ENCODE data around the gene SFT2D3.

The SFT2D3 gene

DNA sequence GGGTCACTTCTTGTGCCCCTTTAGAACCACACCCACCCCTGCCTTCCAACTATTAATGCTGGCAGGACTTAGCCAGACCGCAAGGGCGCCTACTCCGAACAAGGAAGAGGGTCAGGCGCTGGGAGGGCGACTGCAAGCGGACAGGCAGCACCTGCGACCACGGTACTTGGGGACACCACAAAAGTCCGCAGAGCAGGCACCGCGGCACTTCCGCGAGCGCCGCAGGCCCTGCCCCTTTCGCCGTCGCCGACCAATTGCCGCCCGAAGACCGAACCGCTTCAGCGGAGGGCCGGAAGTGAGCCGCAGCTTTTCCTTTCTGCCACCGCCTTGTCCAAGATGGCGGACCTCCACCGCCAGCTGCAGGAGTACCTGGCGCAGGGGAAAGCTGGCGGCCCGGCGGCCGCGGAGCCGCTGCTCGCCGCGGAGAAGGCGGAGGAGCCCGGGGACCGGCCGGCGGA lies at the start of gene SFT2D3:
Gene SFT2D3, plus strand, starts transcription at position 305 of the 458 bp plus-strand sequence. Its CDS starts 32 bp downstream, at position 337.
- FAIRE-seq = no peak

DNA sequence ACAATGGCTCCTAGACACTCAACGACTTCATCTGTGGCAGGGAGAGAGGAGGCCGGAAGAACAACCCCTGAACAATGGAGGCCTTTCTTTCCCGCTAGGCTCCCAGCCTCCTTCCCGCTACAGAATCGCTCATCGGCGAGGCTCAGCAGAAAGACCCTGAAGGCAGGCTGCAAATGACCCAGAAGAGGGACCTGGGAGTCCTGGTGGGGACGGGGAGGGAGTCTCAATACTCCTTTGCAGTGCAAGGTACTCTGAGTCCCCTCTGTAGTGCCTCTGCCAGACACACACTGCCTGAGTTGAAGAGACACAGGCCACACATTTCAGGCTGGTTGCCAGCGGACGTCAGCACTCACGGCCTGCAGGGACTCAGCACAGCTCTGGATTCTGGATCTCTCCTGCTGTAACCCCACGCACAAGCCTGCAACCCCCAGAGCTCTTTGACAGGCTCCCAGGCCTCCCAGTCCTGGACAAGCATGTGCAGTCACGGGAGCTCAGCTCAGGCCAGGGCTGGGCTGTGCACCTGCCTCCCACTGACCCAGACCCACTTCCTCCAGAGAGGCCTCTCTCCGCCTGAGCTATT lies 49.2 kb upstream of the SFT2D3 start:
- no peak for FAIRE-seq

- FAIRE-seq = no peak
Observed at GRCh38 chr2:127652786-127653357, 48.4 kb upstream of the SFT2D3 start.

DNA sequence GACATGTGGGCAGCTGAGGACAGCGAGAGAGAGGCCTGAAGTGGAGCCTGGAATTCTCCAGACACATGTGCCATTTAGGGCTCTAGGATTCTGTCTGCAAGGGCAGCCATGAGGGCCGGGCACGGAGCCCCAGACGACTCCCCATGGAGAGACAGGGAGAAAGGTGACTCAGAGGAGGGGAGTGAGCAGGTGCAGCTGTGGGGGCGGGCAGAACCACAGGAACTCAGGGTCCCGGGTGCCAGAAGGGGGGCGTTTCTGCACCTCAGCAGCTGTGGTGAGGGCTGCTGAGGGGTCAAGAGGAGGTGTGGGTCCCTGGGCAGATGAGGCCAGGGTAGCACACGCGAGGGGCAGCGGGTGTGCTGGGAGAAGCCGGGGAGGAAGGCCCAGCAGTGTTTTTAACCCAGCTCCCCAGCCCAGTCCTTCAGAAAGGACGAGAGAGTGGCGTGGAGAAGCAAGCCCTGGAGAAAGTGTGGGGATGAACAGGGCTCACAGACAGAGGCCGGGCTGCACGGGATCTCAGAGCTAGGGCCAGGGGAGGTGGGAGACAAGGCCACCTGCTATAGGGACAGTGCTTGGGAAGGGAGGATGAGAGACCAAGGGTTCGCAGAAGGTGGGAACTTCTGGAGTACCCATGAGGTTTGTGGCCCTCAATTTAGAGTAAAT lies 47.7 kb upstream of the SFT2D3 start:
- FAIRE-seq = no peak

- FAIRE-seq = no peak
Observed at GRCh38 chr2:127654084-127654837, 47.0 kb upstream of the SFT2D3 start.

- FAIRE-seq = no peak
Observed at GRCh38 chr2:127654838-127655175, 46.5 kb upstream of the SFT2D3 start.

DNA sequence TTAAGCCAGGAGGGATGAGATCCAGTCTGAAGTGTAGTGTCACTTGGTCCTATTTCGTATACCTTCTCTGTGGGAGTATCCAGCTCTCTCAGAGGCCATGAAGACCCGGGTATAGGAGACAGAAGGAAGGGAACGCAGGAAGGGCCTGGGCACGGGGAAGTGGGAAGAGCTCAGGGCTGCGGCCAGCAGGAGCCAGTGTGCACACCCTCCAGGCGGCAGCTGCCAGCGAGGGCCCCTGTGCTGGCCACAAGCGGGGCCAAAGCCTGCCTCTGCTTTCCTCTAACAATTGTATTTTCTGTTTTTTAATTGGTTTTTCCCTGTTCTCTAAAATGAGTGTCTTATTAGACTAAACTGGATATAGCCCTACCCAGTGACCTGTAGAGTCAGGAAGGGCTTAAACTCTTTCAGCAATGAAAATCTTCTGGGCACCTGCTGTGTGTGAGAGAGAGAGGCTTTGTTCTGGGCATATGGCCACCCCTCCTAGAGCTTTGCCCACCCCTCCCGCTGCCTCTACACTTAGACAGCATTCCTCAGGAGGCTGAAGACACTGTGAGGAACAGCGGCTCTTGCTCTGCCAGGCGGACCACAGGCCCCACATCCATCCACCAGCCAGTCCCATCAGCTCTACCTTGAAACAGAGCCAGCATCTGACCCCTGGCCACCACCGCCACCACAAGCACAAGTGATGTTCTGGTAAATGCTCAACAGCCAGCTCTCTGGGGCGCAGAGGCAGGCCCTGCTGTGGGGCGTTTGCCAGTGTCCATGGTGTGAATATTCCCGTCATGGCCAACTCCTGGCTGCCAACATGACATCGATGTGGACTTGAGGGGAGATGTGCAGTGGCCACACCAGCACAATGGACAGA lies 45.9 kb upstream of the SFT2D3 start:
- no peak for FAIRE-seq

- FAIRE-seq = no peak
Observed at GRCh38 chr2:127656569-127657231, 44.6 kb upstream of the SFT2D3 start.

GRCh38 chr2:127657232-127657595 lies 44.1 kb upstream of the SFT2D3 start:
- no peak for FAIRE-seq

DNA sequence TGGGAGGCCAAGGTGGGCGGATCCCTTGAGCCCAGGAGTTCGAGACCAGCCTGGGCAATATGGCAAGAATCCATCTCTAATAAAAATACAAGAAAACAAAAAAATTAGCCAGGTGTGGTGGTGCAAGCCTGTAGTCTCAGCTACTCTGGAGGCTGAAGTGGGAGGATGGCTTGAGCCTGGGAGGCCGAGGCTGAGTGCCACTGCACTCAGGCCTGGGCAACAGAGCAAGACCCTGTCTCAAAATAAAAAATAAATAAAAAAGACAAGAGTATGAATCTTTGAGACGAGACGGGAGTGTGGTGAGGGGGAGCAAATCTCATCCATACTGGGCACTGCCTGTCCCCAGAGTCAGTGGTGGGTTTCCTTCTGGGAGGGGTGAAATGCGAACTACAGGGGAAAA lies 43.2 kb upstream of the SFT2D3 start:
- FAIRE-seq = no peak

DNA sequence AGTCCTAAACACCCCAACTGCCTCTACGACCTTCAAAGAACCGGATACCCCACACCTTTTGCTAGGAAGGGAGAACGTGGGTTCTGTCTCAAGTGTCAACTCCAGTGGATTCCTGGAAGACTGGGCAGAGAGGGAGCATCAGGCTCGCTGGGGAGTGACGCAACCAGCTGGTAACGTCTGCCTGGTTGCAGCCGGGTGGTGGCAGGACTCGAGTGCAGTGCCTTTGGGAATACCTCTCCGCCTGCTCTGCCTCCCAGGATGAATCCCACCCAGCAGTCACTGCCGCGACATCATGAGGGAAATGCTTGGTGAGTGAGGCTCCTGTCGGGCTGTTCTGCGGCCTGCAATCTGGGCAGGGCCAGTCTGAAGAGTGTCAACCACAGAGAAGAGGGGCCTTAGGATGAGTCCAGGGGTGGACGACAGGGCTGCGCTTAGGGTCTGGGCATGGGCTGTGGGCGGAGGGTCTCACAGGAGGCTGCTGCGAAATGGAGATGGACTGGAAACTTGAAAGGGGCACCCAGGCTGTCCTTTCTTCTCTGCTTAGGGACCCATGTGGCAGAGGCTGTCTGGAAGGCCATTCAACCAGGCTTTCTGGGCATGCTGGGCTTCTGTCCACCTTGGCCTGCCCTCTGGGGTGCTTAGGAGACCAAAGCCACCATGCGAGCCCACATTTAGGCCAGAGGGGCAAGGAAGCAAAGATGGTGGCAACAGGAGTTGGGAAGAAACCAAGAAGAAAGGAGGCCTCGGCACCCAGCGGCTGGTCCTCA lies 42.5 kb upstream of the SFT2D3 start:
- no peak for FAIRE-seq

- no peak for FAIRE-seq
Observed at GRCh38 chr2:127659408-127660290, 41.6 kb upstream of the SFT2D3 start.

- FAIRE-seq = no peak
Observed at GRCh38 chr2:127660291-127660578, 41.1 kb upstream of the SFT2D3 start.

GRCh38 chr2:127661072-127661649 lies 40.1 kb upstream of the SFT2D3 start:
- no peak for FAIRE-seq

- no peak for FAIRE-seq
Observed at GRCh38 chr2:127661949-127662510, 39.3 kb upstream of the SFT2D3 start.

GRCh38 chr2:127662937-127663565 lies 38.2 kb upstream of the SFT2D3 start:
- FAIRE-seq = no peak

GRCh38 chr2:127663566-127664064 lies 37.7 kb upstream of the SFT2D3 start:
- no peak for FAIRE-seq

- FAIRE-seq = no peak
Observed at GRCh38 chr2:127664065-127664894, 37.0 kb upstream of the SFT2D3 start.

Data from G401.6 (cell line).